HG02852 (cell line): ENCODE data around the gene DUOXA1.
A peak's percentile ranks its signal among the peaks of the same experiment; 100 is the strongest.

Experiments
- ATAC-seq: cut with Tn5 transposase; IDR thresholded peaks from one replicate; pipeline ENCODE4 v1.9.1; 2021; ENCODE audit warnings: mild to moderate bottlenecking, moderate library complexity; ENCODE audit not compliant: unreplicated experiment

Gene DUOXA1, protein sequence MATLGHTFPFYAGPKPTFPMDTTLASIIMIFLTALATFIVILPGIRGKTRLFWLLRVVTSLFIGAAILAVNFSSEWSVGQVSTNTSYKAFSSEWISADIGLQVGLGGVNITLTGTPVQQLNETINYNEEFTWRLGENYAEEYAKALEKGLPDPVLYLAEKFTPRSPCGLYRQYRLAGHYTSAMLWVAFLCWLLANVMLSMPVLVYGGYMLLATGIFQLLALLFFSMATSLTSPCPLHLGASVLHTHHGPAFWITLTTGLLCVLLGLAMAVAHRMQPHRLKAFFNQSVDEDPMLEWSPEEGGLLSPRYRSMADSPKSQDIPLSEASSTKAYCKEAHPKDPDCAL

DNA sequence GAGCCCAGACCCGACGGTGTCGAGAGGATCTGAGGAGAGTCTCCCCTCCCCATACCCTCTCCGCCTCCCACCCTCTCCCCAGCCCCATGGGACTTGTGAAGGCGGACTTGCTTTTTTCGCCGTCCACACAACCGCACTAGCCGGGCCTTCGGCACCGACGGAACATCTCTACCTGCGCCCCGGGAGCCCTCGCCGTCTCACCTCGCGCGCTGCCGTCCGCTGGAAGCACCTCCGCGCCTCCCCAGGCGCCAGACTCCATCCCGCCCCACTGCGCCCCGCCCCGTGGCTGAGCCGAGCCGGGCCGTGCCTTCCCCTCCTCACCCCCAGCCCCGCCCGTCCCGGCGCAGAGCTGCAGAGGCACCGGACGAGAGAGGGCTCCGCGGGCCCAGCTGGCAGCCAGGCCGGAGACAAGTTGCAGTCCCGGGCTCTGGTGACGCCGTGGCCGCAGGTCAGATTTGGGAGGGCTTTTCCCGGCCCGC, at the start of gene DUOXA1, which contains the start of gene DUOX1:
DUOXA1 (minus strand) TSS at position 229 of the 479 bp plus-strand sequence. CDS start 6,865 bp downstream, outside the sequence.
DUOX1 (plus strand) TSS at position 344 of the 479 bp plus-strand sequence. CDS start 1,973 bp downstream, outside the sequence.
- no peak for ATAC-seq

DNA sequence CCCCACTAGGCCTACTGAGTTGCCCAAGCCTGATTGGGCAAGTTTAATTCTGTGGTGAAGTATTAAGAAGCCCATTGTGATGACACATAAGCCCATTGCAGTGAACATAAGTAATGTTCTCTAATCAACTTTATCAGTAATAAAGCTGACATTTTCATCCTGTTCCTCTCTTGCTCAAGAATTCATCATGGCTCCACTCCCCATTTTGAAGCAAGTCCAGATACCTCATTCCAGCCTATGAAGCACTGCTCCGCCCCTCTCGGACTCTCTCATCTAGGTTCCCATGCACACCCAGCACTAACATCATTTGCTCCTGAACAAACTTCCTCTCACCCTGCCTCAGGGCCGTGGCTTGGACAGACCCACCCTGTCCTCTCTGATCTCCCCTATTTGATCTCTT, 47.6 kb upstream of the DUOXA1 start:
- ATAC-seq, result no peak

DNA sequence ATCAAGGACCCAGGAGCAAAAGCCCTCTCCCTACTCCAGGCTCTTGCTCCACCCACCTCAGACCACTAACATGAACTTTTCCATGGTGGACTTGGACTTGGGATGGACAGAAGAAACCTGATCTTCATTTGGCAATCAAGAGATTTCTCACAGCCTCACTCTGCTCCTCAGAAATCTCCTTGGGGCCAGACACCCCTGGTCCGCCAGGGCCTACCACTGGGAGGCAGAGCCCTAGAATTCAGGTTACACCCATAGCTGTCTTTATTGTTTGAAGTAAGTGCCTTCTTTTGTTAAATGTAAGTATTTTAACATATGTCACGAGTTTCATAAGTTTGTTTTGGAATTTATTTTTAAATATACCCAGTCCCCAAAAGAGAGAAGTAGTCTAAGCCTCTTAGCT, 44.9 kb upstream of the DUOXA1 start:
- no peak for ATAC-seq

DNA sequence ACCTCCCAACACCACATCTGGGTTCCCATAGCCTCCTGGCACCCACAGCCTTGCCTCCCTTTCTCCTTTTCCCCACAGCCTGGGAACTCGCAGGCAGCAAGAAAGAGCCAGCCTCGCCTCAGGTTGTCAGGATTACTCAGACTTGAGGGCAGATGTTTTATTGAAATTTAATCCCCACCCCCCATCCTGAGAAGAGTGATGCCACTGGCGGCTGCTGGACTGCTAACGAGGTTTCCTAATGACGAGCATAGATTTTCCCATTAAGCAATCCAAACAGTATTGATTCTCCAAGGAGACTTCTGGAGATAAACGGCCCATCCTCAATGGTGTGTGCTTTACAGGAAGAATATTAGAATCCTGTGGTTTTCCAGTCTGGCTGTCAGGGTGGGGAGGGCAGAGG, 44.4 kb upstream of the DUOXA1 start:
- ATAC-seq, result no peak

DNA sequence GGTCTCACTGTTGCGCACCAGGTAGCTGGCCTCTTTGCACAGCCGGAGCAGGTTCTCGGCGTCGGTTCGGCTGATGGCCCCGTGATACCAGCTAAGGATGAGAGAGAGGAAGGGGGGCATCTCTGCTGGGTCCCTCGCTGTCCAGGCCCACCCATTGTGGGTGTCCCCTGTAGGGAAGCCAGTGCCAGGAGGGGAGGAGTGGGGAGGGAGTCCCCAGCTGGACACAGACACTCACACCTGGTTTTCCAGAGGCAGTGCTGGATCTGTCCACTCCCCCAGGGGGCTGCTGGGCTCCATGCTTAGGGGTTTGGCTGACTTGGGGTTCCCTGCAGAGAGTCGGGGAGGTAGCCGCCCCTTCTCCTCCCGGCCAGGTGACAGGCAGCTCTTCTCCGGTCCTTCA, 42.2 kb upstream of the DUOXA1 start:
- ATAC-seq, result no peak

DNA sequence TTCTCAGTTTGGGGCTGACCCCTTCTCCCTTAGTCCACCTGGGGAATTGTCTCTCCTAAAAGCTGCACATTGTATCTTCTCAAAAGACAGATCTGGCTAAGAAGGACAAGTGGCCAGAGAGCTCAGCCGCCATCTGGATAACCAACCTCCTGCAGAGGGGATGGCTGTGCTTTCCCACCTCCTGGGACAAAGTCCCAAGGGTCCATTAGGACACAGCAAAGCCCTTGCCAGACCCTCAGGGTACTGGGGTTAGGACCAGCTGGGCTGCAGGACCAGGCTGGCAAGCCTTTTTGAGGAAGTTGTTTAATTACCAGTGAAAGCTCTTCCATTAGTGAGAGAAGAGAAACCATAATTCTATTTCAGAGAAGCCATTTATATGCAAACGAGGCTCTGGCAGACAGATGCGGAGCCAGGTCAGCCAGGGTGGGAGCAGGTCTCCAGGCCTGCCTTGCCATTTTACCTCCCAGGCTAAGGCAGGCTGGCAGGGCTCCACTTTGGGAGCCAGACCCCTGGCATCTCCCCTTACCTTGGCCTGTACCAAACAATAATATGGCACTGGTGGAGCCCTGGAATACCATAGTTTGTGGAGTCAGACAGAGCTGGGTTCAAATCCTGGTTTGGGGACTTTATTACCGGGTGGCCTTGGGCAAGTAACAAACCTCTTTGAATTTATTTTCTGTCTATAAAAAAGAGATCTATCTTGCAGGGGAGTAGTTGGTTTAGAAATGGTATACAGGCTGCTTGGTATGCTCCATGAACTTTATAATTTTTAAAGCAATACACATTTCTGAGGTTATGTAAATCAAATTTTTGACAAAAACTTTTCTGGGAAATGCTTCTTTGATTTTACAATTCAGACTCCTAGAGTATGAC, 40.2 kb upstream of the DUOXA1 start:
- no peak for ATAC-seq

DNA sequence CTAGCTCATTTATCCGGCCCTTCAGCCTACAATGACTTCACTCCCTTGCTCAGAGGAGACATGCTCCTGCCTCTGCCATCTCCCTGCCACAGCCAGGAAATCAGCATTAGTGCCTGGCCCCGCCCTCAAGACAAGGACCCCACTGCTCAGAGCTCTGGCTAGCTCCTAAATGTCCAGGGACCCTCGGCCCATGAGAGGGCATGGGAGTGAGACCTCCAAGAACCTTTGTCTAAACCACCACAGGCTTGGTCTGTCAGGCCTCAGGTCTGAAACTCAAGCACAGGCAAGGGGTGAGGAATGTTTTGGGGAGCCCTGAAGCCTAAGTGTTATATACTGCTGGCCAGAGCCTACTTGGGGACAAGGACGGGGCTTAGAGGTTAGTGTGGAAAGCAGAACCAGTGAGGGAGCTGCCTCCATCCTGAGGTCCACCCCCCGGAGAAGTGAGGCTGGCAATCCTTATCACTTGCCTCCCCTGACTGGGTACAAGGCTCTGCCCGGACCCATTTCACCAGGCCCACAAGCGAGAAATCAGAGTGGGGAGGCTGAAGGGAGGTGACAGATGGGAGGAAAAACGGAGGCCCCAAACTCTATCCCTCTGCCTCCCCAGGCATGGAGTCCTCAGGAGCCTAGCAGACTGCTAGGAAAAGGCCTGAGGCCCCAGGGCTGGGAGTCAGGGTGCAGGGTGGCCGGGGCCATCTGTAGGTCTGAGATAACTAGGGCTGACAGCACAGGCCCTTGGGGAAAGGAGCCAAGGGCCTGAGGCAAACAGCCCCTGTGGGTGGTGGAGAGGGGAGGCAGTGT, 39.3 kb upstream of the DUOXA1 start:
- ATAC-seq, result no peak

DNA sequence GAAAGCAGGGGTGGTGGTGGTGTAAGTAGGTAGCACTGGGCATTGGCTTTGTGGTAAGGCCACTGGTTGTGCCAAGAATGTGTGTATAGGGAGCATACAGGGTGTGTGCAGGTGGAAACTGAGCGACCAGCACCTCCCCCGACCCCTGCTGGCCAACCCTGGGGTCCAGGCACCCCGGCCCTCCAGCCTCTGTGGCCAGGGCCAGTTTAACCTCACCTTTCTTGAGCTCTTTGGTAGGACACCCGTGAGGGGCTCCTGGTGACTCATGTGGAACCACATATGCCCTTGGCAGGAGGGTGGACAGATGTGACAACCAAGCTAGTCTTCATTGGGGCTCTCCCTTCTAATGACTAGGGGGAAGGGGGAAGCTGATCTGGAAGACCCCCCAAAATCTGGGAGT, 38.6 kb upstream of the DUOXA1 start:
- ATAC-seq, result no peak

DNA sequence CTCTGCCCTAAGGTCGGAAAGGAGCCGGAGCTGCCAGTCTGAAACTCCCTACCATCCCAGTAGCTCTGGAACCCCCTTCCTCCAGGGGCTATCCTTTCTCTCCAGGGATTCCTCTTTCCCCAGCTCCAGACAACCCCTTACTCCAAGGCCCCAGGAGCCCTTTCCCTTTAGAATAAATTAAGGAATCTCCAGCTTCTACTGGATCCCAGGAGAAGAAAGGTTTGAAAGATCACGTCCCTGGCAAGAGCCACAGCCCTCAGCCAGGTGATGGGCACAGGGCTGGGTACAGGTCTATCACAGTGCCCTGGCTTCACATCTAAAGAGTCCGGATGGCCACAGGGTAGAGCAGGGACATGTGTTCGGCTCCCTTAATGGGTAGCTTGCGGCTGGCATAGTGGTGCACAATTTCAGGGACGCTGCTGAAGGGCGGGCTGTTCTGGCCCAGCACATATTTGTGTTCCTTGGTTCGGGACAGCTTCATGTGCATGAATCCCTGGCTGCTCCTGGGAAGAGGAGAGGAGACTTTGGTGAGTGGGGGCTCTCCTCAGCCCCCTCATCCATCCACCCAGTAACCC, 38.0 kb upstream of the DUOXA1 start:
- no peak for ATAC-seq

DNA sequence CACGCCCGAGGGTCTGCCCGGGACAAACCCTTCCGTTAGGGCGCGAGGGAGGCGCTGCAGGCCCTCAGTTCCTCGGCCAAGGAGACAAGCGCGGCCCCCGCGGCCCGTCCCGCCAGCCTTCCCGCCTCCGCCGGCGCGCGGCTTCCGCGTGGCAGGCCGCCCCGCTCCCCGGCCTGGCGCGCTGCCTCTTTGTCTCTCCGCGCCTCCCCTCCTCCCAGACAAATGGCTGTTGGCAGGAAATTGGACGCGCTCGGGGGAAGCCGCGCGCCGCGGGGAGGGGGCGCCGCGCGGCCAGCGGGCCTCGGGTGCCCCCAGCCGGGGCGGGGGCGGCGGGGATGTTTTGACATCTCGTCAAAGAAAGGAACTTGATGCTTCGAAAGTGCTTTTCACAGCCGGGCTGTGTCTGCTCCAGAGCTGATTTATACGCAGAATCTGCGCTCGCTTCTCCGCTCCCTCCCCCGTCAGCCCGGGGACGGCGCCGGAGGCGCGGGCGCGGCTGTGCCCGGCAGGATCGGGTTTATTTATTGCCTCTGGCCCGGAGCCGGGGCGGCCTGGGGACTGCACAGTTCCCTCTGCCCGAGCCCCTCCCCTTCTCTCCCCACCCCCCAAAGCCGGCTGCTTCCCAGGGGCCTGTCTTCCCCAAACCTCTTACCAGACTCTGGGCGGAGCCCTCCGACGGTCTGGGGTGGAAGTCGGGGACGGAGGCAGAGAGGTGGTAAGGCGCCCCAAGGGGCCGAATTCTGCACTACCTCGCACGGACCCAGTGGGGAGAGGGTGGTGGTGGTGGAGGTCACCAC, 37.4 kb upstream of the DUOXA1 start:
- peak; percentile 91 for ATAC-seq

DNA sequence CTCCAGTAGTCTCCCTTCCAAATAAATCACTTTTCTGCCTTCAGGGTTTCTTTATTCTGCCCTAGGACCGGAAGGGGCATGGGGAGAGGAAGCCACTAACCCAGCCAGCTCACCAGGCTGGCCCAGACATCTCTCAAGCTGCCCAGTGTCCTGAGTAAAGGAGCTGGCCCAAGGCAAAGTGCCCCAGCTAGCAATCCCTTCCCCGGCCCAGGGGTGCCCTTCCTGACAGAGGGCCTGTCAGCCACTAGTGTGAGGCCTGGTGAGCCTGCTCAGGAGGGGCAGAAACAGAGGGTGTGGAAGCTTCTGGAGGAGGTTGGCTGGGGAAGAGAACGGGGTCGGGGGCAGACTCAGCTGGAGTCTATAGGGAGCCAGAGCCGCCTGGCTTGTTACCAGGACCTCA, 35.9 kb upstream of the DUOXA1 start:
- no peak for ATAC-seq

DNA sequence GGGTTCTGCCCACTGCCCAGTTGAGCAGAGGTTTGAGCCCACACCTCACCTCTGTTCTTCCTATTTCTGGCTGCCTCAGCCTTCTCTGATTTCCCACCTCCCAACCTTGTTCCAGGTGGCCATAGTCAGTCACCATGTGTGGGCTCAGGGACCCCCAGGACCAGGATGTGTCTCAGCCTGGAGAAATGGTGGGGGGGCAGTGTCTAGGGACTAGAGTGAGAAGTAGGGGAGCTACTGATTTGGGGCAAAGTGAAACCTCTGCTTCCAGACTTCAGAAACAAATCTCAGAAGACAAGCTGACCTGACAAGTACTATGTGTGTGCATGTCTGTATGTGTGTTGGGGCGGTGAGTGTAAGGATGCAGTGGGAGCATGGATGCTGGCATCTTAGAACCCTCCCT, 35.2 kb upstream of the DUOXA1 start:
- no peak for ATAC-seq

DNA sequence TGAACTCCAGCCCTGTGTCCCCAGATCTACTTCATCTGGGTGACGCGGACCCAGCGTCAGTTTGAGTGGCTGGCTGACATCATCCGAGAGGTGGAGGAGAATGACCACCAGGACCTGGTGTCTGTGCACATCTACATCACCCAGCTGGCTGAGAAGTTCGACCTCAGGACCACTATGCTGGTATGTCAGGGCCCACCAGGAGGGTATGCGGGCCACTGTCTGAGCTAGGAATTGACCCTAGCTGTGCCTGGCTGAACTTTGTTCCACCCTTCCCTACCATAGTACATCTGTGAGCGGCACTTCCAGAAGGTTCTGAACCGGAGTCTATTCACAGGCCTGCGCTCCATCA, 33.8 kb upstream of the DUOXA1 start:
- no peak for ATAC-seq

DNA sequence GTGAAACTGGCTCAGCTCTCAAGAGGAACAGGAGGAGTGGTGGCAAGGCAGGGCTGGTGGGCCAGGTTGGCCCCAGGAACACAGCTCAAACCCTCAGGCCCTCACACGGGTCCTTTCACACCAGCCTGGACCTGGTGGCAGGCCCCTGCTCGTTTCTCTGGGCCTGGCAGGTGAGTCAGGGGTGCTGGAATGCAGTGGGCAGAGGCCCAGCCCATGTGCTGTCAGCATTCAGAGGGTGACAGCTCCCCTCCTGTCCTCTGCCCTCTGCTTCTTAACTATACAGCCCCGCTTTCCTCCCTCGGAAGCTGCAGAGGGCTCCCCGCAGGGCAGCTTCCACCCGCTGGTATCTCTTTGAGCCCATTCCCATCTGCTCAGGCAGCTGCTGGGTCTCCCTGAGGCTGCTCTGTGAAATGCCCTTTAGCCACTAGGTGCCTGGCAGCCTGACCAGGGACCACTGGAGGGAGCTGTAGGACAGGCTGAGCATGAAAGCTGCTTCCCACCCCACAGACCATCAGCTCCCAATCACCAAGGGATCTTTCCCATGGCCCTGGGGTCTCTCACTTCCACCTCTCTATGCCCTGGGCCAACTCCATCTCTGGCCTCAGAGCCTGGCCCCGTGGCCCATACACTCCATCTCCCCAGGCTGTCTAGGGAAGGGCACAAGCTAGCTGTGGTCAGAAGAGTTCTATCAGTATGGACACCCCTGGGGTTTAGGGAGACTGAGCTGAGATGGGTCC, 33.3 kb upstream of the DUOXA1 start:
- ATAC-seq, result peak; percentile 39

DNA sequence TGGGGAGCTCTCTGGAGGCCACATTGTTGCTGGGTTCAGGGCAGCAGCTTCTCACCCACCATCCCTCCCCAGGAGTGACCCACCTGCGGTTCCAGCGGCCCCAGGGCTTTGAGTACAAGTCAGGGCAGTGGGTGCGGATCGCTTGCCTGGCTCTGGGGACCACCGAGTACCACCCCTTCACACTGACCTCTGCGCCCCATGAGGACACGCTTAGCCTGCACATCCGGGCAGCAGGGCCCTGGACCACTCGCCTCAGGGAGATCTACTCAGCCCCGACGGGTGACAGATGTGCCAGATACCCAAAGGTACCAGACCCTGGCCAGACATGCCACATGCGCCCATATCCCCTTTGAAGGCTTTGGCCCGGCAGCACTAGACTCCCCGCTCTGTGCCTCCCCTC, 32.0 kb upstream of the DUOXA1 start:
- ATAC-seq, result no peak

DNA sequence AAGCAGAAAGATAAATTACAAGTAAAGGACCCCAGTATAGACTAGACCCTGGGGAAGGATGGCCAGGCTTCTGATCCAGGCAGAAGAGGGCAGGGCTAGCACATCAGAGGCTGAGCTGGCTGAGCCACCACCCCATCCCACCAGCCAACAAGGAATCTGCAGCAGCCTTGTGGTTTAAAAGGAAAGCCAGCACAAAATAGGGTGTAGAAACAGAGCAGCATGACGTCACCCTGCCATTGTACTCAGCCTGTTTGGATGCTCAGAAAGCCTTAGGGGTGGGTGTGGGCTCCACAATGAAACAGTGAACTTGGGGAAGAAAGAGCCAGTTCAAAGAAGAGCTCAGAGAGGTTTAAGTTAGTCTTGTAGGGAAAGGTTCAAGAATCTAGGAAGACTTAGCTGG, 28.3 kb upstream of the DUOXA1 start:
- ATAC-seq, result no peak

DNA sequence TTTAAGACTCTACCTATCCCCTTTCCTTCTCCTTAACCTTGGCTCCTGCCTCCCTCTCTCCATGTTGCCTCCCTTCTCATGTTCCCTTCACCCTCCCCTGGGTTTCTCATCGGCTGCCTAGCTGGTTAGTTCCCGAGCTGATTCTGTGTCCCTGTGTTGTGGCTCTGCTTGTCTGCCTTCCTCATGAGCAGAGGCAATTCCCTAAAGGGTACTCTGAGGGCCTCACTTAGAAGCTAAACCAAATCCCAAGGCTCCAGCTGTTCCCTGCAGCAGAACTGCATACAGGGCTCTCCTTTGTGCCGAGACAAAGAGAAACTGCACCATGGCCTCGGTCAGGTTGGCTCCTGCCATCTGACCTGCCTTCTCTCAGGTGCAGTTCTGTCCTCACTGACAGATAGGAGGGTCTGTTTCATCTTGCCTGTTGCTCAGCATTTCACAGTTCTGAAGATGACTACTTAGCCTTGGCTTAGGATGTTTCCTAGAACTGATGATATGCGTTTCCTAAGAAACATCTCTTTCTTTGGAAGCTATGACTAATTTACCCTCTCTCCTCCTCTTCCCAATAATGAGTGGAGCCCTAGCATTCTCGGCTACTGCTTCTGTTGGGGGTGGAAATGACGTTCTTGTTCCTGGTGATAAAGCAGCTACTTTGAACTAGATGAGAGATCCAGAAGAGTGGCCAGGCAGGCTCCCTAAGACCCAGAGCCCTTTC, 27.2 kb upstream of the DUOXA1 start:
- ATAC-seq, result no peak

DNA sequence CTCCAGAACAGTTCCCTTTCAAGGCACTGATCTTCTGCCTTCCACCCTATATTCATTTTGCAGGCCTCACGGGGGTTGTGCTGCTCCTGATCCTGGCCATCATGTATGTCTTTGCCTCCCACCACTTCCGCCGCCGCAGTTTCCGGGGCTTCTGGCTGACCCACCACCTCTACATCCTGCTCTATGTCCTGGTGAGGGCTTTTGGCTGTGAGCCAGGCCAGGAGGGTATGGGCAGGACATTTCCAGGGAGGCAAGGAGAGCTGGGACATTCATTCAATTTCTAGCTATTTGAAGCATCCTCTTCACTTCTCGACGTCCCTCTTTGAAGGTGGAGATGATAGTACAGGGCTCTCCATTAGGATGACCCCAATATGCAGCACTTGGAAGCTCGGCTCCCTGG, 26.1 kb upstream of the DUOXA1 start:
- ATAC-seq, result no peak
